Adipocyte (in vitro differentiated cells): ENCODE measurements around the gene CD82.

Experiments
- DNase-seq: peaks from one replicate; pipeline ENCODE4 v3.0.0-alpha.2; 2015; ENCODE audit warnings: low read depth
- H3K27me3 ChIP-seq: replicated peaks from 2 replicates; pipeline ENCODE4 v1.7.0; 2013; ENCODE audit warnings: mild to moderate bottlenecking, low read length, moderate library complexity; ENCODE audit not compliant: control insufficient read depth, insufficient read depth
- H3K36me3 ChIP-seq: 2 replicates; pipeline ENCODE4 v1.7.0; 2013; ENCODE audit warnings: low read length, mild to moderate bottlenecking, moderate library complexity; ENCODE audit not compliant: control insufficient read depth, insufficient read depth, severe bottlenecking
- H3K4me1 ChIP-seq: 2 replicates; pipeline ENCODE4 v1.7.0; 2013; ENCODE audit warnings: mild to moderate bottlenecking, low read length, moderate library complexity; ENCODE audit not compliant: control insufficient read depth, insufficient read depth
- H3K4me3 ChIP-seq: 2 replicates; pipeline ENCODE4 v1.7.0; 2013; ENCODE audit warnings: mild to moderate bottlenecking, low read length, moderate library complexity
- H3K9ac ChIP-seq: 2 replicates; pipeline ENCODE4 v1.7.0; 2013; ENCODE audit warnings: mild to moderate bottlenecking, low read length, moderate library complexity
- H3K9me3 ChIP-seq: 2 replicates; pipeline ENCODE4 v1.7.0; 2013; ENCODE audit warnings: mild to moderate bottlenecking, low read length, moderate library complexity; ENCODE audit not compliant: control insufficient read depth

Gene CD82

GRCh38 chr11:44572884-44573283 is 7.4 kb downstream of the CD82 start:
- no peak overlapping the region for H3K9ac ChIP-seq
- H3K4me1 ChIP-seq: peaks cover 50% of the 10 kb centered on the region
- H3K27me3 ChIP-seq: no peaks in the 10 kb centered on the region
- no peaks in the 10 kb centered on the region for H3K36me3 ChIP-seq
- H3K9me3 ChIP-seq: no peaks in the 10 kb centered on the region
- no peak for DNase-seq
- no peak overlapping the region for H3K4me3 ChIP-seq

DNA sequence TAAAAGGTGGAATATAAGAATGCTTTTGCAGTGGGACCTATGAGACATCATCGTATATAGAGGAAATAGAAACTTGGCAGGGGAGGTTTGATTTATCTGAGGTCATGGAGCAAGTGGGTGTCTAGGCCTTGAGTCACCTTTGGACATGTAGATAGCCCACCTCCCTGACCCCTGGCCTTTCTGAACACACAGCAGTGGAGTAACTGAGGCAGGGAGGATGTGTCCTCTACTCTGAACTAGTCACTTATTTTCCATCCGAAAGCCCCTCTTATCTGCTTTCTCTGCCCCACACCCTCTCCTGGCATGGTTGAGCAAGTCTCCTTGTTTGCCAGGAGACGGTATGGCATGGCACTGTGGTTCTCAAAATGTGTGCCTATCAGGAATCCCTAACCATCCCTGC is 7.9 kb downstream of the CD82 start:
- H3K9ac ChIP-seq: no peak overlapping the region
- no peaks in the 10 kb centered on the region for H3K27me3 ChIP-seq
- DNase-seq: no peak
- peaks cover 46% of the 10 kb centered on the region for H3K4me1 ChIP-seq
- H3K9me3 ChIP-seq: no peaks in the 10 kb centered on the region
- H3K36me3 ChIP-seq: no peaks in the 10 kb centered on the region
- H3K4me3 ChIP-seq: no peak overlapping the region

- H3K27me3 ChIP-seq: no peaks in the 10 kb centered on the region
- H3K9ac ChIP-seq: peak overlapping the region; percentile 57
- no peaks in the 10 kb centered on the region for H3K36me3 ChIP-seq
- H3K9me3 ChIP-seq: no peaks in the 10 kb centered on the region
- H3K4me3 ChIP-seq: peak overlapping the region; percentile 15
- peaks cover 32% of the 10 kb centered on the region for H3K4me1 ChIP-seq
- peak; percentile 92 for DNase-seq
Observed at GRCh38 chr11:44574610-44575287, 9.3 kb downstream of the CD82 start.

DNA sequence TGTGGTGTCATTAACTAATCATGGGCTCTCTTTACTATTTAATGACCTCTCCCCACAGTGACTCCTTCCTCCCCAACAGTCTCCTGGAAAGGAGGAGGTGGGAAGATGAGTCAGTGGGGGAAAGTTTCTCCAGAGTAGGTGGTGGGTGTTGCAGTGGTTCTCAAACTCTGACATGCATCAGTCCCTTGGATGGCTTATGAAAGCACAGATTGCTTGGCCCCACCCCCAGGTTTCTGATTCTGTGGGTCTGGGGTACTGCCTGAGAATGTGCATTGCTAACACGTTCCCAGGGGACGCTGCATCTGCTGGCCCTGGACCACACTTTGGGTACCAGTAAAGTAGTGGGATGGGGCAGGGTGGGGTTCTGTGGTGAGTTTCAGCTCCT is 9.8 kb downstream of the CD82 start:
- Histone ChIP-seq H3K9me3 (no peaks in the 10 kb centered on the region), H3K36me3 (no peaks in the 10 kb centered on the region), H3K27me3 (no peaks in the 10 kb centered on the region), H3K4me3 (peak overlapping the region; percentile 15), H3K9ac (peak overlapping the region; percentile 57), H3K4me1 (peaks cover 28% of the 10 kb centered on the region)
- DNase-seq: peak; percentile 35

GRCh38 chr11:44575962-44576361 is 10.5 kb downstream of the CD82 start:
- Histone ChIP-seq H3K4me3 (no peak overlapping the region), H3K27me3 (no peaks in the 10 kb centered on the region), H3K9me3 (no peaks in the 10 kb centered on the region), H3K36me3 (no peaks in the 10 kb centered on the region), H3K4me1 (peaks cover 28% of the 10 kb centered on the region), H3K9ac (no peak overlapping the region)
- no peak for DNase-seq

- H3K27me3 ChIP-seq: no peaks in the 10 kb centered on the region
- no peaks in the 10 kb centered on the region for H3K9me3 ChIP-seq
- peaks cover 28% of the 10 kb centered on the region for H3K4me1 ChIP-seq
- no peak overlapping the region for H3K9ac ChIP-seq
- no peak for DNase-seq
- no peaks in the 10 kb centered on the region for H3K36me3 ChIP-seq
- no peak overlapping the region for H3K4me3 ChIP-seq
Observed at GRCh38 chr11:44576656-44577055, 11.2 kb downstream of the CD82 start.

GRCh38 chr11:44577231-44577830 is 11.9 kb downstream of the CD82 start:
- no peak for DNase-seq
- no peaks in the 10 kb centered on the region for H3K9me3 ChIP-seq
- peaks cover 28% of the 10 kb centered on the region for H3K4me1 ChIP-seq
- no peaks in the 10 kb centered on the region for H3K36me3 ChIP-seq
- no peak overlapping the region for H3K4me3 ChIP-seq
- H3K27me3 ChIP-seq: no peaks in the 10 kb centered on the region
- H3K9ac ChIP-seq: no peak overlapping the region

- no peak overlapping the region for H3K4me3 ChIP-seq
- H3K4me1 ChIP-seq: peaks cover 26% of the 10 kb centered on the region
- H3K9me3 ChIP-seq: peaks cover 6% of the 10 kb centered on the region
- H3K27me3 ChIP-seq: no peaks in the 10 kb centered on the region
- H3K9ac ChIP-seq: no peak overlapping the region
- H3K36me3 ChIP-seq: no peaks in the 10 kb centered on the region
- DNase-seq: no peak
Observed at GRCh38 chr11:44578279-44578678, 12.8 kb downstream of the CD82 start.

GRCh38 chr11:44579302-44579761 is 13.9 kb downstream of the CD82 start:
- Histone ChIP-seq H3K9ac (no peak overlapping the region), H3K4me1 (peaks cover 16% of the 10 kb centered on the region), H3K36me3 (no peaks in the 10 kb centered on the region), H3K9me3 (peaks cover 6% of the 10 kb centered on the region), H3K4me3 (no peak overlapping the region), H3K27me3 (no peaks in the 10 kb centered on the region)
- DNase-seq: no peak

DNA sequence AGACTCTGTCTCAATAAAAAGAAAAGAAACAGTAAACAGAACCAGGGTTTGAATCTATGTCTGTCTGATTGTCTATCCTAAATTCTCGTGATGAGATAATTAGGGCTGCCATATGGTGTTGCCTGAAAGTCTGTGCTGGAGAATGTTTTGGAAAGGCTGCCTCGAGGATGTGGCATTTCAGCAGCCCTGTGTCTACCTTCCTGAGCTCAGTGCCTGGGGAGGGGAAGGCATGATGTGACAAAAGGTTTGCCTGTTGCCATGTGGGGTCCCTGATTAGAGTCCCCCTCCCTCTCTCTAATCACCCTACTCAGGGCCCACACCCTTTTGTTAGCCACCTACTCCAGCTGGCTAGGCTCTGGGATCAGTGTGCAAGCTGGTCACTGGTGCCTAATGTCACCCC is 15.2 kb downstream of the CD82 start:
- Histone ChIP-seq H3K27me3 (no peaks in the 10 kb centered on the region), H3K36me3 (no peaks in the 10 kb centered on the region), H3K9ac (no peak overlapping the region), H3K4me3 (no peak overlapping the region), H3K9me3 (peaks cover 6% of the 10 kb centered on the region), H3K4me1 (peaks cover 3% of the 10 kb centered on the region)
- no peak for DNase-seq

- Histone ChIP-seq H3K27me3 (no peaks in the 10 kb centered on the region), H3K4me3 (no peak overlapping the region), H3K9ac (no peak overlapping the region), H3K9me3 (peaks cover 6% of the 10 kb centered on the region), H3K36me3 (no peaks in the 10 kb centered on the region), H3K4me1 (no peaks in the 10 kb centered on the region)
- no peak for DNase-seq
Observed at GRCh38 chr11:44581246-44581645, 15.8 kb downstream of the CD82 start.
